HCT116 (cell line): ENCODE data around the gene ACAT2. TPM values are rescaled to one million over a fixed set of nuclear protein-coding genes. Genes with fewer than 3 reads are reported as not detected.
"Not testable (repeated sequence)": the region's sequence is repeated elsewhere in the genome, so short reads cannot be mapped to it uniquely, and the experiment has no call there.

Experiments used
- ATAC-seq: fragments of 200-7000 bp; cut with Tn5 transposase; 2 replicates; pipeline ENCODE4 v1.9.1; 2020; ENCODE audit warnings: mild to moderate bottlenecking, moderate library complexity
- Bru-seq: library from RNA; stranded (reverse); fragments of 400-500 nt; gene quantifications from one replicate; lab custom pipeline; 2021; lab: Mats Ljungman, UMichigan
- BruChase-seq, 2 experiments: library from RNA; stranded (reverse); fragments of 400-500 nt; gene quantifications; one replicate each; lab custom pipeline; 2021; lab: Mats Ljungman, UMichigan
- BruUV-seq: library from RNA; stranded (reverse); fragments of 400-500 nt; replicated peaks from 2 replicates; lab custom pipeline; 2021; lab: Mats Ljungman, UMichigan
- CTCF ChIA-PET: fragments of 300-600 bp; sonication (Branson Sonifier 250); formaldehyde crosslinking; loops from one replicate; lab custom pipeline; 2021; ENCODE audit warnings: antibody characterized with exemption; lab: Charles Lee
- POLR2A ChIA-PET: fragments of 300-600, 350-600 bp; sonication (Branson Sonifier 250); formaldehyde crosslinking; loops from one replicate; lab custom pipeline; 2021; ENCODE audit warnings: antibody characterized with exemption; lab: Charles Lee
- RAD21 ChIA-PET, 2 experiments: fragments of 300-600 bp; sonication (Branson Sonifier 250); formaldehyde crosslinking; loops; one replicate each; lab custom pipeline; 2023; ENCODE audit warnings: low total read pairs in 2 of 2; ENCODE audit not compliant: uncharacterized antibody in 2 of 2, unreplicated experiment in 2 of 2, low non-redundant PET in 1 of 2; lab: Charles Lee
- DNase-seq: peaks from one replicate; pipeline ENCODE4 v3.0.0-alpha.2; 2010; ENCODE audit warnings: low read depth, low spot score
- H2AFZ ChIP-seq: fragments of 200-600 bp; shearing (Covaris generic), sonication (generic); 2 replicates; pipeline ENCODE4 v1.6.1; 2017; ENCODE audit warnings: low read depth, mixed run types, mixed read lengths, antibody characterized with exemption, low read length; ENCODE audit not compliant: poor library complexity, severe bottlenecking
- H3K27ac ChIP-seq: 2 replicates; pipeline ENCODE4 v1.5.1; 2012; ENCODE audit warnings: low read depth, low read length
- H3K27me3 ChIP-seq: fragments of 200-600 bp; sonication (generic); 2 replicates; pipeline ENCODE4 v1.6.1; 2016; ENCODE audit warnings: mixed run types, low read length, mixed read lengths; ENCODE audit not compliant: insufficient read depth
- H3K36me3 ChIP-seq, 2 experiments: fragments of 200-500 bp in 1 of 2; fragments of 200-600 bp in 1 of 2; sonication (Bioruptor generic) in 1 of 2; sonication (generic) in 1 of 2; 2 replicates each; pipeline versions ENCODE4 v1.5.1 to v1.6.1; 2014 to 2016; ENCODE audit warnings: low read length in 2 of 2, inconsistent platforms in 1 of 2, mixed read lengths in 1 of 2, mixed run types in 1 of 2; ENCODE audit not compliant: insufficient read depth in 2 of 2, control insufficient read depth in 1 of 2
- H3K4me1 ChIP-seq, 2 experiments: fragments of 200-600 bp in 1 of 2; sonication (generic) in 1 of 2; 2 replicates each; pipeline versions ENCODE4 v1.5.1 to v1.6.1; 2012 to 2017; ENCODE audit warnings: low read length in 2 of 2, inconsistent platforms in 1 of 2, mild to moderate bottlenecking in 1 of 2, mixed read lengths in 1 of 2, mixed run types in 1 of 2, moderate library complexity in 1 of 2; ENCODE audit not compliant: insufficient read depth in 2 of 2, control insufficient read depth in 1 of 2
- H3K4me2 ChIP-seq: fragments of 200-600 bp; sonication (generic); 2 replicates; pipeline ENCODE4 v1.6.1; 2017; ENCODE audit warnings: mixed run types, low read length, mixed read lengths
- H3K4me3 ChIP-seq, 2 experiments: fragments of 200-600 bp in 1 of 2; sonication (generic) in 1 of 2; replicated peaks in 1 of 2; 2 replicates each; pipeline ENCODE4 v1.5.1; 2011 to 2016; ENCODE audit warnings: low read length in 2 of 2, control low read depth in 1 of 2, low read depth in 1 of 2, mild to moderate bottlenecking in 1 of 2, mixed read lengths in 1 of 2, mixed run types in 1 of 2
- H3K79me2 ChIP-seq: fragments of 200-600 bp; sonication (generic); 2 replicates; pipeline ENCODE4 v1.6.1; 2017; ENCODE audit warnings: mild to moderate bottlenecking, mixed run types, low read length, moderate library complexity, mixed read lengths; ENCODE audit not compliant: insufficient read depth
- H3K9ac ChIP-seq: fragments of 200-600 bp; sonication (generic); 2 replicates; pipeline ENCODE4 v1.6.1; 2016; ENCODE audit warnings: low read length, mixed read lengths
- H3K9me2 ChIP-seq: fragments of 200-600 bp; sonication (generic), shearing (Covaris generic); 2 replicates; pipeline ENCODE4 v1.6.1; 2017; ENCODE audit warnings: mixed run types, mild to moderate bottlenecking, moderate library complexity; ENCODE audit not compliant: insufficient read depth
- H3K9me3 ChIP-seq, 2 experiments: fragments of 200-500 bp in 1 of 2; fragments of 200-600 bp in 1 of 2; sonication (Bioruptor generic) in 1 of 2; sonication (generic) in 1 of 2; 2 replicates each; pipeline ENCODE4 v1.6.1; 2014 to 2017; ENCODE audit warnings: low read length in 2 of 2, mixed read lengths in 2 of 2, inconsistent platforms in 1 of 2, low read depth in 1 of 2, mild to moderate bottlenecking in 1 of 2, mixed run types in 1 of 2, moderate library complexity in 1 of 2; ENCODE audit not compliant: control insufficient read depth in 1 of 2, insufficient read depth in 1 of 2
- H4K20me1 ChIP-seq: fragments of 200-600 bp; sonication (generic), shearing (Covaris generic); 2 replicates; pipeline ENCODE4 v1.6.1; 2017; ENCODE audit warnings: mixed run types, mild to moderate bottlenecking, moderate library complexity; ENCODE audit not compliant: insufficient read depth
- CBX3 ChIP-seq: IDR thresholded peaks from 2 replicates; pipeline ENCODE4 v1.6.1; 2012; ENCODE audit warnings: low read depth
- ELF1 ChIP-seq: IDR thresholded peaks from 2 replicates; pipeline ENCODE4 v1.6.1; 2012; ENCODE audit warnings: low read depth, borderline replicate concordance
- POLR2A ChIP-seq: IDR thresholded peaks from 2 replicates; pipeline ENCODE4 v1.7.0; 2011; ENCODE audit warnings: borderline replicate concordance; ENCODE audit not compliant: insufficient read depth, insufficient read length; ENCODE audit errors: extremely low read depth
- POLR2AphosphoS5 ChIP-seq: IDR thresholded peaks from 2 replicates; pipeline ENCODE4 v1.6.1; 2011; ENCODE audit warnings: mild to moderate bottlenecking, low read depth, low read length, moderate library complexity
- SP1 ChIP-seq: IDR thresholded peaks from 2 replicates; pipeline ENCODE4 v1.6.1; 2012; ENCODE audit warnings: low read depth
- SRF ChIP-seq: IDR thresholded peaks from 2 replicates; pipeline ENCODE4 v1.6.1; 2012; ENCODE audit warnings: low read depth
- TCF7L2 ChIP-seq: IDR thresholded peaks from 2 replicates; pipeline ENCODE4 v1.7.0; 2011; ENCODE audit warnings: borderline replicate concordance, inconsistent platforms; ENCODE audit not compliant: insufficient read depth, insufficient read length; ENCODE audit errors: extremely low read depth
- YY1 ChIP-seq: IDR thresholded peaks from 2 replicates; pipeline ENCODE4 v1.6.1; 2011; ENCODE audit warnings: low read length, low read depth, moderate library complexity, mild to moderate bottlenecking; ENCODE audit not compliant: insufficient replicate concordance; ENCODE audit errors: extremely low read depth
- ZFX ChIP-seq: fragments of 450-650 bp; IDR thresholded peaks from 2 replicates; pipeline ENCODE4 v1.6.1; 2017
- intact Hi-C: fragments of 100-400 bp; cut with micrococcal nuclease; formaldehyde crosslinking; loops from 2 replicates; pipeline ENCODE4 v1.10.0; 2022
- long read RNA-seq: library from polyadenylated mRNA; unstranded; transcript quantifications from one replicate; pipeline ENCODE4 v2.0.0, GENCODE V29; 2021; ENCODE audit not compliant: unreplicated experiment
- polyA plus RNA-seq: library from polyadenylated mRNA; unstranded; fragments of >200 nt; gene quantifications from 2 replicates; pipeline ENCODE4 v1.2.1, GENCODE V29; 2012; ENCODE audit warnings: missing spikeins
- total RNA-seq: library from RNA; stranded (reverse); gene quantifications from one replicate; pipeline ENCODE4 v1.2.1, GENCODE V29; 2021; ENCODE audit not compliant: unreplicated experiment
- TF ChIP-seq, protein P1 (sequence below): IDR thresholded peaks from 2 replicates; pipeline ENCODE4 v1.6.1; 2012

The ACAT2 gene
- total RNA-seq (41.6 TPM), Bru-seq, nascent RNA (percentile 53 among the genes with signal in this experiment), BruChase-seq, experiment 1, labeled RNA remaining after a 6-hour chase (percentile 60 among the genes with signal in this experiment), BruChase-seq, experiment 2, labeled RNA remaining after a 2-hour chase (percentile 46 among the genes with signal in this experiment)
- 25.9 and 26.1 TPM in 2 replicates for polyA plus RNA-seq
- long read RNA-seq, transcript ACAT2-201 (9 exons, 3,180 nt) = major isoform, 68 of 88 reads
- long read RNA-seq, partial matches to known transcripts = 17 of 88 reads
- long read RNA-seq, other reads (novel, unspliced or antisense) = 3 of 88 reads

DNA sequence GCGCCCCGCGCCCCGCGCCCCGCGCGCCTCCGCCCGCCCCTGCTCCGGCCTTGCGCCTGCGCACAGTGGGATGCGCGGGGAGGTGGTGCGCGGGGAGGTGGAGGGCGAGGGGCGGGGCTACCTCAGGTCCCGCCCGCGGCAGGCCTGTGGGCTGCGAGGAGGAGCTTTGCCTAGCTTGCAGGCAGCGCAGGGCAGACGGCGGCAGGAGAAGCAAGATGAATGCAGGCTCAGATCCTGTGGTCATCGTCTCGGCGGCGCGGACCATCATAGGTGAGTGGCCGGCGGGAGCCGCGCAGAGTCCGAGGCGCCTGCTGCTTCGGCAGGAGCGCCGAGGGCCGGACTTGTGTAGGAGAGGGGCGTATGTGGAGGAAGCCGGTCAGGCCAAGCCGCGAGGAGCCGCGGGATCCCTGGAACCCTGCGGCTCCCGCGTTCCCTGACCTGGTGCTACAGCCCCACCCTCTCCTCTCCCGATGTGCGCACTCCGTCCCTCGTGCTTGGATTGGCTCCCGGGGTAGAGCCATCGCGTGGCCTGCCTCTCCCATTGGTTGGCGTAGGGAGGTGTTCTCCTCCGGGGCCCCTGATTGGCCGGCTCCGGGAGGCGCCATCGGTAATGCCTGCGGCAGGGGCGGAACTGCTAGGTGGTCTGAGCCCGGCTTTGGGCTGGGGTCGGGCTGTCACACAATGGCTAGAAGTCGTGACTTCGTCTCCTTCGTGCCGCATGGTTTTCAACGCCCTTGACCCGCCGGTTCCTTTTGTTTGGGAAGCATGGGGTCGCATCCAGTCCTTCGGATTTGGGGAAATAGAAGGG, at the start of gene ACAT2:
Gene ACAT2 (plus strand): TSS at position 173 of the 808 bp plus-strand sequence. CDS start 43 bp downstream, at position 216.
- Histone ChIP-seq H3K27ac (peak within 1 kb of the TSS; percentile 96), H2AFZ (no peak within 1 kb of the TSS), H3K79me2 (peaks cover 12% of the 10 kb centered on the region; the same call in 1 of the 2 replicates), H3K4me2 (peak within 1 kb of the TSS; percentile 96), H4K20me1 (no peaks in the 10 kb centered on the region), H3K9me2 (no peaks in the 10 kb centered on the region), H3K9me3 (no peaks in the 10 kb centered on the region), H3K4me1 (peaks cover 4 to 47% of the 10 kb centered on the region in 2 experiments; a peak in 3 of 4 replicates), H3K9ac (peak within 1 kb of the TSS; percentile 79), H3K36me3 (peaks cover 2 to 9% of the 10 kb centered on the region in 2 experiments; a peak in 2 of 4 replicates), H3K4me3 (peak within 1 kb of the TSS; percentile 69 to 71), H3K27me3 (no peaks in the 10 kb centered on the region)
- ChIA-PET RAD21 (no interaction called here), POLR2A (interaction anchor here (0.6 to 2.1 kb wide), 4 partner anchors 8 to 35 kb away, joined by 3 to 11 read pairs (median 5); partner anchors contain the start of genes MRPL18, TCP1 and WTAP), CTCF (no interaction called here)
- intact Hi-C loops = loop anchor here (2.0 kb wide), 1 partner anchor 27 kb away; the partner anchor contains the start of gene TCP1
- peak; percentile 76 for TF ChIP-seq POLR2AphosphoS5
- peak; percentile 15 for TF ChIP-seq TCF7L2
- no peak for TF ChIP-seq CBX3
- TF ChIP-seq YY1 = no peak
- TF ChIP-seq SP1 = peak; percentile 95
- TF ChIP-seq, protein P1, sequence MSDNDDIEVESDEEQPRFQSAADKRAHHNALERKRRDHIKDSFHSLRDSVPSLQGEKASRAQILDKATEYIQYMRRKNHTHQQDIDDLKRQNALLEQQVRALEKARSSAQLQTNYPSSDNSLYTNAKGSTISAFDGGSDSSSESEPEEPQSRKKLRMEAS = peak; percentile 50
- TF ChIP-seq ZFX = peak; percentile 18; the same call in 1 of the 2 replicates
- no peak for TF ChIP-seq SRF
- TF ChIP-seq POLR2A = peak; percentile 40
- TF ChIP-seq ELF1 = no peak
- BruUV-seq = no TSS peak
- DNase-seq = peak; percentile 83
- ATAC-seq = peak; percentile 96

DNA sequence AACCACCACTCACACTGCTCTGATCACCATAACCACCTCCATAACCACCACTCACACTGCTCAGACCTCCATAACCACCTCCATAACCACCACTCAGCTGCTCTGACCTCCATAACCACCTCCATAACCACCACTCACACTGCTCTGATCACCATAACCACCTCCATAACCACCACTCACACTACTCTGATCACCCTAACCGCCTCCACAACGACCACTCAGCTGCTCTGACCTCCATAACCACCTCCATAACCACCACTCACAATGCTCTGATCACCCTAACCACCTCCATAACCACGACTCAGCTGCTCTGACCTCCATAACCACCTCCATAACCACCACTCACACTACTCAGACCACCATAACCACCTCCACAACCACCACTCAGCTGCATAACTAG, 49.5 kb upstream of the ACAT2 start:
- ATAC-seq, H3K4me3 ChIP-seq, H3K4me1 ChIP-seq, H3K4me2 ChIP-seq, H2AFZ ChIP-seq, RAD21 ChIA-PET, H3K9me3 ChIP-seq, H3K9ac ChIP-seq, H3K9me2 ChIP-seq, intact Hi-C loops, H3K27me3 ChIP-seq, DNase-seq, POLR2A ChIA-PET, H3K36me3 ChIP-seq, BruUV-seq, H3K79me2 ChIP-seq, CTCF ChIA-PET, H4K20me1 ChIP-seq, H3K27ac ChIP-seq: not testable (repeated sequence)
